NCI-H2107 treated with DMSO at 0.1 percent for 48 hours (cell line): ENCODE data around the gene TMEM269.
"Not testable (repeated sequence)": the region's sequence is repeated elsewhere in the genome, so short reads cannot be mapped to it uniquely, and the experiment has no call there.

Experiments
- DNase-seq: peaks from one replicate; lab custom pipeline; 2025; ENCODE audit not compliant: unreplicated experiment; lab: John Stamatoyannopoulos, UW

Gene TMEM269

DNA sequence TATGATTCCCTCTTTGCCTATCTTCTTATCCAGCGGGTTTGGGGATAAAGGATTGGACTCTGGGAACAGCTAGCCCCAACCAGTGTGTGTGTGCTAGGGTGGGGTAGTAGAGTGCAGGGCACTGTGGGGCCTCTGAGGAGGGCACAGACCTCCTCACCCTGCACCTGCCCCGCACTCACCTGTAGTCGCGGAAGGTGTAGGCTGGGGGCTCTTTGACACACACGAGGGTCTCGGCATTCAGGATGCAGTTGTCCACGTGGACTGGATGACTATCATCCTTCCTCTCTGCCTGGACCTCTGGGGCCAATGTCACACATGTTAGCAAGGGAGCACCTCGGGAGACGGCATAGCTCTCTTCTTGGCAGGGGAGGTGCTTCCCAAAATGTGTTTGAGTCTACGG, 36.8 kb upstream of the TMEM269 start:
- no peak for DNase-seq

DNA sequence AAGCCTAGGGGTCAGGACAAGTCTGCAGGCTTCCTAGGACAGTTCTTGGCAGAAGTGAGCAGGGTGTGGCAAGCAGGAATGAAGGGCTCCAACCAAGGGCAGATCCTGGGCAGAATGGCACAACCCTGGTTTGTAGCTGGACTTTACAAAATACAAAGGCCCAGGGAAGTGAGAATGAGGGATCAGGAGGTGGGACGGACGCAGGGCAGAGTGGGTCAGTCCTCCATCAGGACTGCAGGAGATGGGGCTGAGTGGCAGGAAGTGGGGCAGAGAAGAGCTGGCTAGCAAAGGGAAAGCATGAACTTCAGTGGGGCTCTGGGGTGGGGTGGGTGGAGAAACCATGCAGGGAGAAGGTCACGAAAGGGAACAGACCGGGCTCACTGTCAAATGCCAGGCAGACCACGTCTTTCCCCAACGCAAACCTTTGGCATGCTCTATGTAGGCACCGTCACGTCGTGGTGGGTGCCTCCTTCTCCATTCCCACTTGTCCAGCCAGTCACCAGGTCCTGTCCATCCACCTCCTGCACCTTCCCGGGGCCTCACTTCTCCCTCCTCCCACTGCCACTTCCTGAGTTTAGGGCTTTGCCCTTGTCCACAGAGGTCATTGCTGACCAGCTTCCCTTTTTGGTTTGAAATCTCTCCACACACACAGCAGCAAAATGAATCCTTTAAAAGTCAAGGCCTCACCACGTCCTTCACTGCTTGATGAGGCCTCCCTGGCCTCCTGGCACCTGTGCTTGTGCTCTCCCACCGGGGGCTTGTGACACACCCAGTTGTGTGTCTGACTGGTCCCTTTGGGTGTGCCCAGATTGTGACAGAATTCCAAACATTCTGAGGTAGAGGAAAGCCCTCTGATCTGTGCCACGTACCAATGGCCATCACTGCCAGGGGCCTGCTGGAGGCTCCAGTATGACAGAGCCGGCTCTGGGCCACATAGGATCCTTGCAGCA, 36.1 kb upstream of the TMEM269 start:
- no peak for DNase-seq

DNA sequence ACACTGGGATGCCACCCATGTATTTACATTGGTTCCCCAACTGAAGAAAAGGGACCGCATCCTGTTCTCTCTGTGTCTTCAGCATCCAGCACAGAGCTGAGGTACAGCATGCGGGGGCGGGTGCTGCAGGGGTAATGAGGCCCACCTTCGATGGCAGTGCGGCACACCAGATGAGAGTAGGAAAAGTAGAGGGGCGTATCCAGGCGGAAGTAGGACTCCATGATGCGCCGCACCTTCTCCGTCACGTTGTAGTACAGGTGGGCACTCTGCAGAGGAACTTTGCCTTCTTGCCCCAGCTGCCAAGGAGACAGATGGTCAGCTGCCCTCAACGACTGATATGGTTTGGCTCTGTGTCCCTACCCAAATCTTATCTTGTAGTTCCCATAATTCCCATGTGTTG, 34.8 kb upstream of the TMEM269 start:
- DNase-seq = no peak

DNA sequence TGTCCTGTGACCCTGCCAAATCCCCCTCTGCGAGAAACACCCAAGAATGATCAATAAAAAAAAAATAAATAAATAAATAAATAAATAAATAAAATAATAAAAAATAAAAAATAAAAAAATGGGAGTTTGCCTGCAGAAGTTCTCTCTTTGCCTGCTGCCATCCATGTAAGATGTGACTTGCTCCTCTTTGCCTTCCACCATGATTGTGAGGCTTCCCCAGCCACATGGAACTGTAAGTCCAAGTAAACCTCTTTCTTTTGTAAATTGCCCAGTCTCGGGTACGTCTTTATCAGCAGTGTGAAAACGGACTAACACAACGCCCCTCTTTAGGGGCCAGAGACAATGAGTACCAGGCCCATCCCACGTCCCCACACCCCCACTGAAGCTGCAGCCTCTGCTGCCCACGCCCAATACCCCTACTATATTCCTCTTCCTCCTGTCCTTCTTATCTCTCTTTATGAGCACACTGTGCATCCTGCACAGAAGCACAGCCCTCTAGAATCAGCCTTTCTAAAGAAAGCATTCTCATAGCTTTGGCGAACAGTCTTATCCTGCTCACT, 33.2 kb upstream of the TMEM269 start:
- DNase-seq = not testable (repeated sequence)

DNA sequence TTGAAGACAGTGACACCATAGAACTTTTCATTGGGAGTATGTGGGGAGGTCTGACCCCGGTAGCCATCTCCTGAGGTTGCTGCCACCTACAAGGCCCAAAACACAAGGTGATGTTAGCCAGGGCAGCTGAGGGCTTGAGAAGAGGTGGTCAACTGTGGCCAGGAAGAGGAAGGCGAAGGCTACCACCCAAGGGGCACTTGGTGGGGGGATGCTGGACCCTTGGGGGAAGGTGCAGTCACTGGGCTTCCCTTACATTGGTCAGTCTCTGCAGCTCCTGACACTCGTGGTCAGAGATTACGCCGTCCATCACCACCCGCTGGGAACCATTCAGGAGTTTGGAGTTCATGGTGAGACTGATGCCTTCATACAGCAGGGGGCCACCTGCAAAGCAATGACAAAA, 32.5 kb upstream of the TMEM269 start:
- DNase-seq = no peak

DNA sequence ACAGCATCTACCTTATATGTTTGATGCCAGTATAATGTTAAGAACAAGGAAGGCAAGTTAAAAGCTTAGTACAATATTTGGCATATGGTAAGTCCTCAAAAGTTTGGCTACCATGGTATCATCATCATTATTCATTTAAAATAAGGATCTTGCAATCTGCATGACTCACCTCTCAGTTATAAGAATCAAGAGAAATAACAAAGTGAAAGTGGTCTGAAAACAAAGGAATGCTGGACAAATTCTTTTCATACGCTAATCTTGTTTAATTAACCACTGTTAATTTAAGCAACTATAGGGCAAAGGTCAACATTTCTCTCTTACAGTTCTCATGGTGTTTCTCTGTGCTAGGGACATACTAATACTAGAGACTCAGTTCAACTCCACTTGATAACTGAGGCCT, 31.7 kb upstream of the TMEM269 start:
- DNase-seq = no peak

DNA sequence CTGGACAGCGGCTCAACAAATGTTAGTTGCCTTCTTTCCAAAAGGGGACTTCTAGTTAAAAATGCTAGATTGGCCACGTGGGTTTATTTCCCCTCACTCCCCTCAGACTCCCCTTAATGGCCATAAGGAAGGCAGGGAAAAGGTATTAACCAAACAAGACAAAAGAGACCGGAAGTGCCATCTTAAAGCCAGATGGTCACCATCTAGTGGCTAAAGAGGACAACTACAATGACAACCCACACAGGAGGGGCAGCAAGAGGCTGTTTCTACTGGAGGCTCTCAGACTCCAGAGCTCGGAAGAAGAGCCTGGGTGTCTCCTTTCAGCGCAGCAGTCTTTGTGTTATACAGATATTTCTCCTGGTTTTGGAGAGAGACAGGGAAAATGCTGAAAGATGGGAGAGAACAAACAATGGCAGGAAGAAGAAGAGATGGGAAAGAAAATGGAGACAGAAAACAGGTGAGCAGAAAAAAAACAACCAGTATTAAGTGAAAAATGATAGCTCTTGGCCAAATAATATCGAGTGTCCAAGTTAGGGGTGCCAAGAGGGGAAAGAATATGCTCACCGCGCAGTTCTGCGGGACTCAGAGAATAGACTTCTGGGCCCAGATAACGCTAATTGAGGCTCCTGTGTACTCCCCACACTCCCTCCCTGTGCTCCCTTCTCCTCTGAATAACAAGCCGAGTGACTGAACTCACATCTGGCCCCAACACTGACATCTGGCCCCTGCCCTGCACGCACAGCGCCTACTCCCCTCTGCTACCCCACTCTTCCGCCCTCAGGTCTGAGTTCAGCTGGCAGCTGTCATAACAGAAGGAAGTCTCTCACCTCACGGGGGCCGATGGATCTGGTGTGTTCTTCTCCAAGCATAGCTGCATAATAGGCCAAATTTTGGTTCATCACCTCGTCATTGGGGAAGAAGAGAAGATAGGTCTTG, 27.6 kb upstream of the TMEM269 start:
- peak; percentile 43 for DNase-seq

DNA sequence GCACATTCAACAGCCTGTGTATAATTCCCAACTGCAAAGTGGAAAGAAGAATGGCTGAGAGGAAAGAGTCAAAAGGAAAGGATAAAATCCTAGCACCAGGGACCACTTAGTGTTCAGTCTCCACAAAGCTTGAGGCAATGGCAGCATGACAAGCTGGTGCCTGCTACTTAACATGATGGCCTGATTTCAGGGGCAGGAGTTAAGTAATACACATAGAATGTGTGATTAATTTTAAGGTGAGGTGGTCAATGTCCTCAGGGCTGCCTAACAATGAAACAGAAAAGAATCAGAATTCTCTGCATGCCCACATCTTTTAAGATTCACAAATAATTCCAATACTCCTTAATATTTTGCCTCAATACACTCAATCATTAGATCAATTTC, 26.9 kb upstream of the TMEM269 start:
- DNase-seq = no peak

DNA sequence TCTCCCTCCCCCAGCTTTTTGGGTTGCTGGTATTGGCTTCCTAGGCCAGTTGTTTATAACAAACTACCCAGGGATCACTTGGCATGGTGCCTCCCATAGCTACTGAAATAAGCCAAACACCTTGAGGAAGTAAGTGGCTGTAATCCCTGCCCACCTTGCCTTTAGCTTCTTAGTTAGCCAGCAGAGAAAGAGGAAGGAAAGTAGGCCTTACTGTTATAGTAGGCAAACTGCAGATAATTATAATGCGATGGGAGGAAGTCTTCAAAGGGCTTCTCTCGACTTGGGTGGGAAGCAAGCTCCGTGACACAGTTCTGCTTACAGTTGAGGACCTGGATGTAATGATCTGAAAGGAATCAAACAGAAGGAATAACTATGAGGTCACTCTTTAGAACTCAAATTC, 26.1 kb upstream of the TMEM269 start:
- DNase-seq = no peak

DNA sequence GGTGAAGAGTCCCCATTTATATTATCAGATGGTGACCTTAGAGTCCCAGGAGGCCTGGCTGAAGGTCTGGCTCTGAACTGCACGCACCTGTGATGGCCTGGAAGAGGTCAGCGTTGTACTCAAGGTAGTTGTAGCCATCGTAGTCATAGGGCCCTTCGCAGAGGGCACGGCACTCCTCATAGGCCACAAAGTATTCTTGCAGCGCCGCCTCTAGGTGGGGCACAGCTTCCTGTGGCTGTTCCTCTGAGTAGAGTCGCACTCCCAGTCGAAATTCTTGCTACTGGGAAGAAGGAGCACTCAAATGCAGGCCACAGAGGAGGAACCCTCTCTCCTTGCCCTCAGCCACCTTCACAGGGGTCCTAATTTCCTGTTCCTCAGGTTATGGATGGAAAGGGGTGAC, 25.7 kb upstream of the TMEM269 start:
- no peak for DNase-seq

DNA sequence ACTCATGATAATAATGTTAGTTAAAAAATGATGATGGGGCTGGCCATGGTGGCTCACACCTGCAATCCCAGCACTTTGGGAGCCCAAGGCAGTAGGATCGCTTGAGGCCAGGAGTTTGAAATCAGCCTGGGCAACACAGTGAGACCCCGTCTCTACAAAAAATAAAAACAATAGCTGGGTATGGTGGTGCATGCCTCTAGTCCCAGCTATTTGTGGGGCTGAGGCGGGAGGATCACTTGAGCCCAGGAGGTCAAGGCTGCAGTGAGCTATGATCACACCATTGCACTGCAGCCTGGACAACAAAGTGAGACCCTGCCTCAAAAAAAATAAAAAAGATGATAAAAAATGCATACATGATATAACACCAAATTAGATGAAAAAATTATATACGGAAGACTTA, 23.2 kb upstream of the TMEM269 start:
- DNase-seq = no peak

DNA sequence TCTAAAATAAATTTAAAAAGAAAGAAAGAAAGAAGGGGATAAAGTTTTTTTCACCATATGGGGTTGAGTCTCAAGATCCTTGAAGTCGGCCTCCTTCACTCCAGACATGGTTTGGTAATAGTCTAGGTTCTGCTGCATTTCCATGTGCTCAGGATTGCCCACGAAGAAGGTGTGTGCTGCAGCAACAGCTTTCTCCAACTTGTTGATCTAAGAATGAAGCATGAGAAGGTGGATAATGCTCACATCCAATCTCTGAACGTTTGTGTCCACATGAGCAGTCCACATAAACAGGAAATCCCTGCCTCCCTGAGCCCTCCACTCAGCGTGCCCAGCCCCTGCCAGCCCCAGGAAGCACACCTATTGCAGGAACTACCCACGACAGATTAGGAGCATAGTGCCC, 22.5 kb upstream of the TMEM269 start:
- no peak for DNase-seq

DNA sequence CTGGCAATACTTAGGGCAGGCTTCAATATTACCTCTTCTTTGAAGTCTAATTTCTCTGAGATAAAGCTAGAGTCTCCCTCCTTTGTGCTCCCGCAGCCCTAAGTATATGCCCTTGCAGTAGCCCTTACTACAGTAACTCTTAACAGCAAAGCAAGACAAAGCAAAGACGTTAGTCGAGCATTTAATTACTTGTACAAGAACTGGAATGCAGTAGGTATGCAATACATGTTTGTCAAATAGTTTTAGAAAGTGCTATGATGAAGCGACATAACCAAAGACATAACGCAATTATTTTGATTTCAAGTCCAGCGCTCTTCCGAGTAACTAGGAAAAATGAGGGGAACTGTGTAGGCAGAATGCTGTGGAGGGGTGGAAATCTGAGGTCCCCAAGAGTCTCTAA, 19.5 kb upstream of the TMEM269 start:
- no peak for DNase-seq

DNA sequence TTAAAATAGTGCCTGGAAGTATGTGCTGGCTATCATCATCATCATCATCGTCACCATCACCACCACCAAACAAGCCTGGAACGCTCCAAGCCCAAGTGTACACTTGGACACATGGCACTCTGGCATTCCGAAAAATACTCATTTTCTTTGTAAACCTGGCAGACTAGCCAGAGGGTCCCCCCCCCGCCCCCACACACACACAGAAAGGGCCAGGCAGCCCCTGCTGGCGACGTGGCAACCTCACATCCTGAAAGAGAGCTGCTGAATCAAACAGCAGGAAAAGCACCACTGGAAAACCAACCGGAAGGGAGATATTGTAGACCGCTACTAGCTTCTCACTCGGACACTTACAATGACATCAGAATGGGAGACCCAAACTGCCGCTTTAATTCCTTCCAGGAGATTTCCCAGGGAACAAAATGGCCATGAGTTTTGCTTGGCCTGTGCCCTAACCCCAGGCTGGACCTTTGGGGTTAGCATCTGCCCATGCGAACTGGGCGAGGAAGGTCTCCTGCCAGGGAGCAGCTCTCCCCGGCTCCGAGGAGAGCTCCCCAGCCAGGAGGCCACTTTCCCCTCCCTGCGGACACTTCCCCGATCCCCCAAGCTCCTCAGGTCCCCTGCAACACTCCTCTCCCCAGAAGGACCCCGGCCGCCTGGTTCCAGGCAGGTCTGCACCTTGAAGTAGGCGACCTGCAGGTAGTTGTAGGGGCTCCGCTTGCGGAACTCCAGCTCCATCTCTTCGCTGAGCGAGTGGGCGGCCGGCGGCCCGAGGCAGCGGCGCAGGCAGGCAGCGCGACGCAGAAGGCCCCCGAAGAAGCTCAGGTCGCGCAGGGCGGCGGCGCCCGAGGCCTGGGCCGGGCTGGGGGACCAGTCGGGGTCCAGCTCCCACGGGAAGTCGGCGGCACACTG, 18.7 kb upstream of the TMEM269 start:
- DNase-seq = peak; percentile 61

DNA sequence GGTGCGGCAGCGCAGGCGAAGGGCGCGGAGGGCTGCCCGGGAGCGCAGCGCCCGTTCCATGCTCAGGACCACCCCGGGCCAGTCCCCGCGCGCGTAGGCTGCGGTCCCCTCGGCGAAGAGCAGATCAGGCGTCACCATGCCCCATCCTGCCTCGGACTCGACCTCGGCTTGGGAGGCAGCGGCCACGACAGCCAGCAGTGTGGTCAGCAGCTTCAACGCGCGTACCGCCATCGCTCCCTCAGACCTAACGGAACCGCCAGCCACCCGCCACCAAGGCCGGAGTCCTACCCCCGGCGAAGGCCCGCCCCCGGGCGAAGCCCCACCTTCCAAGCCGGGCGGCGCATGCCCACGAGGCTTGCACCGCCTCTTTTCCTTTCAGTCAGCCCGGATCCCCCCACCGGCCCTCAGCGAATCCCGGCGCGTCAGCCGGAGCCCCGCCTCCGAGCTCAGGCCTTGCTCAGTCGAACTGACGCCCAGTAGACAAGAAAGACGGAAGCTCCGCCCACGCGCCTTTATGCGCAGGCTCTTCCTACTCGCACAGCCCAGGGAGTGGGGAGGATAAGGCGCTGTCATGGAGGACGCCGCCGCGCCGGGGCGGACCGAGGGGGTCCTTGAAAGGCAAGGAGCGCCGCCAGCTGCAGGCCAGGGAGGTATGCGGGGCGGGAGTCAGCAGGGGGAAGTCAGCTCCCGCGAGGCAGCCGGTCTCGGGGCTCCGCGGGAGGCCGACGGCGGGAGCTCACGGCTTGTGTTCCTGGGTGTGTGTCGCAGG, 17.9 kb upstream of the TMEM269 start, which contains the start of the genes C1orf50 and P3H1:
TSS of gene C1orf50 (plus strand) at position 509 of the 769 bp plus-strand sequence. CDS start at position 572, 63 bp downstream.
TSS of gene P3H1 (minus strand) at position 288 of the 769 bp plus-strand sequence. CDS start at position 231, 57 bp downstream.
- DNase-seq = peak; percentile 97

DNA sequence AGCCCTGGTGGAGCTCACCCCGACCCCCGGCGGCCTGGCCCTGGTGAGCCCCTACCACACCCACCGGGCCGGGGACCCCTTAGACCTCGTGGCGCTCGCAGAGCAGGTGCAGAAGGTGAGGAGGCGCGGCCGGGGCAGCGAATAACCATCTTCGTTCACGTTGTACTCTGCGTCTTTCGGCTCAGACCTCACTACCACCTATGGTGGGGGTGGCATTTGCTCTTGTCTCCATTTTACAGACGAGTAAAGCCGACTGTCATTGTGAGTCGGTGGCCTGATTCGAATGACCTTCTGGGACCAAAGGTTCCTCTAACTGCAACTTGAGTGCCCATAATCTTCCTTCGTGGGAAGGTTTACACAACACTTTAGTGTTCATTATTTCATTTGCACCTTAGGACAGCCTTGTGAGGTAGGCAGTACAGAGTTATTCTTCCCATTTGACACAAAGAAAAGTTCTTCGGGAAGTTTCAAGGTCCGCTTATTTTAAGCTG, 17.2 kb upstream of the TMEM269 start:
- no peak for DNase-seq

DNA sequence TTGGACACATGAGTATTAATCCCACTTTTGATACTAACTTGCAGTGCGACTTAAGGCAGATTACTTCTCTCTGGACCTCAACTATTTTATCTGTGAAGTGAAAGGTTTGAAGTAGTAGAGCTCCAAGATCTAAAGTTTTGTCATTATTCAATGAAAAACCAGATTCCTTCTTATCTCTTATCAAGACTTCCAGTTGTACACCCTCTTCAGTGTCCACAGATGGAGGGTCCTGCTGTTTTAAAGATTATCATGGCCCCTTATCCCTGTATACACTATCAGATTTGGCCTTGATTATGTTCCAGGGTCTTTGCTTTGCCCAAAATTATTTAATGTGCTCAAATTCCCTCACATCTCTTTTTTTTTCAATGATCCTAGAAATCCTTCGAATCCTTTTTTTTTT, 16.6 kb upstream of the TMEM269 start:
- no peak for DNase-seq

DNA sequence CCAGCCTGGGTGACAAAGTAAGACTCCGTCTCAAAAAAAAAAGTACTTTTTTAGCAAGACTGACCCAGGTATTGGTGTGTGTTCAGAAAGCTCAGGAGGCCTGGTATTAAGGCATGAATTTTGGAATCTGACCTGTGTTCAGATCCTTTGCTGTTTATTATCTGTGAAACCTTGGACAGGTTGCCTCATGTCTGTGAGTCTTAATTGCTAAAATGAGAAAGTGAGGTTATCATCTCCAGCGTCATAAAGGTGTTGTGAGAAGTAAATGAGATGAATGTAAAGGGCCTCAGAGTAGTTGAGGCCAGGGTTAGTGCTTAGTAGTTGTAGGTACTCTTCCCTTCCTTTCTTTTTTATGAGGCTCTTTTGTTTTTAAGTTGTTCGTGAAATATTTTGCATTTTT, 15.0 kb upstream of the TMEM269 start:
- no peak for DNase-seq

DNA sequence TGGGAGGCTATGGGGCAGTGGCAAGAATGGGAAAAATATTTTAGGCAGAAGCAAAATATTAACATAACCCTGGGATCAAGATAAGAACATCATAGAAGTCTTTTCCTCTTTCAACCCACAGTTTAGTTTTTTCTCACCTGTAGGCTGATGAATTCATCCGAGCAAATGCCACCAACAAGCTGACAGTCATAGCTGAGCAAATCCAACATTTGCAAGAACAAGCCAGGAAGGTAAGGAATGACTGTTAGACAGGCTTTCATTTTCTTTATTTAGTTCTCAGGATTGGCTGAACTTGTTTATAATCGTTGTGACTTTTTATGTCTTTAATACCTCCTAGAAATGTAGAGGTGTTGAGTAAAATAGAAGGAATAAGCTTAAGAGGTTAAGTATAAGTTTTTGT, 11.4 kb upstream of the TMEM269 start:
- no peak for DNase-seq
